MCF 10A (cell line): ENCODE measurements around the gene PLCL1. TPM values are rescaled to one million over a fixed set of nuclear protein-coding genes. Genes with fewer than 3 reads are reported as not detected.

Source experiments
- BruUV-seq: library from RNA; stranded (reverse); fragments of 400-500 nt; replicated peaks from 2 replicates; lab custom pipeline; 2021; lab: Mats Ljungman, UMichigan
- CTCF ChIA-PET: fragments of 300-600 bp; sonication (Branson Sonifier 250); formaldehyde crosslinking; extraction: SDS; loops from one replicate; lab custom pipeline; 2021; ENCODE audit warnings: antibody characterized with exemption, inconsistent platforms; lab: Yijun Ruan, JAX
- POLR2A ChIA-PET: fragments of 300-600, 350-650 bp; sonication (Branson Sonifier 250); formaldehyde crosslinking; extraction: SDS; loops from one replicate; lab custom pipeline; 2020; ENCODE audit warnings: antibody characterized with exemption, inconsistent platforms; lab: Yijun Ruan, JAX
- DNase-seq: peaks from one replicate; pipeline ENCODE4 v3.0.0-alpha.2; 2018; ENCODE audit not compliant: unreplicated experiment
- H3K27ac Mint-ChIP-seq: one replicate; pipeline ENCODE4 v1.8.0; 2022; ENCODE audit warnings: mild to moderate bottlenecking, low read depth, mixed read lengths; ENCODE audit not compliant: unreplicated experiment
- H3K27me3 Mint-ChIP-seq: one replicate; pipeline ENCODE4 v1.8.0; 2022; ENCODE audit warnings: mixed read lengths; ENCODE audit not compliant: insufficient read depth, unreplicated experiment
- H3K36me3 Mint-ChIP-seq: one replicate; pipeline ENCODE4 v1.8.0; 2022; ENCODE audit warnings: mild to moderate bottlenecking, moderate library complexity, mixed read lengths; ENCODE audit not compliant: insufficient read depth, unreplicated experiment
- H3K4me1 Mint-ChIP-seq: one replicate; pipeline ENCODE4 v1.8.0; 2022; ENCODE audit warnings: mixed read lengths; ENCODE audit not compliant: insufficient read depth, unreplicated experiment
- H3K4me3 Mint-ChIP-seq: one replicate; pipeline ENCODE4 v1.8.0; 2022; ENCODE audit warnings: mild to moderate bottlenecking, moderate library complexity, mixed read lengths; ENCODE audit not compliant: unreplicated experiment
- H3K9me3 Mint-ChIP-seq: one replicate; pipeline ENCODE4 v1.8.0; 2022; ENCODE audit warnings: mixed read lengths; ENCODE audit not compliant: unreplicated experiment
- intact Hi-C: fragments of 100-400 bp; cut with micrococcal nuclease; formaldehyde crosslinking; loops from 2 replicates; pipeline ENCODE4 v1.14.1; 2022
- total RNA-seq: library from RNA; stranded (reverse); gene quantifications from 2 replicates; pipeline ENCODE4 v1.2.3, GENCODE V29; 2022
- TF ChIP-seq, protein P1 (sequence below): fragments of 200-600 bp; IDR thresholded peaks from one replicate; pipeline ENCODE4 v1.8.0; 2022; ENCODE audit warnings: antibody characterized with exemption, mild to moderate bottlenecking; ENCODE audit not compliant: unreplicated experiment

The PLCL1 gene
- total RNA-seq, 1 experiment from 2014 or later, result 0.12 TPM

DNA sequence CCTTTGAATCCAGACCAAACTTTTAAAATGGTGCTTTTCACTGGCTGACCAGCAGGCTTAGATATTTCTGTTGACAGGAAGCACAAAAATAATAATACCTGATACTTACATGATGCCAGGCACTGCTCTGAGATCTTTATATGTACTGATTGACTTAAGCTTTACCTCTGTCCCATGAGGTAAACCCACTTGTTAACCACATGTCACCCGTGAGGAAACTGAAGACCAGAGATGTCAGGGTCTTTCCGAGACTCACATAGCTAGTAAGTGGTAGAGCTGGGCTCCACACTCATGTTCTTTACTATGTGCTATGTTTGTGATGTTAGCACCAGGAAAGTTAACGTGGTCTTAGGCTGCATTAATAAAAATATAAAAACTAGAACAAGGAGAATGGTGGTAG, 297.7 kb downstream of the PLCL1 start:
- H3K4me3 Mint-ChIP-seq, result no peak overlapping the region
- ChIA-PET POLR2A (no interaction called here), CTCF (interaction anchor here (0.6 to 2.1 kb wide), 6 partner anchors 15 to 298 kb away, joined by 3 to 11 read pairs (median 3); partner anchors contain the start of gene PLCL1)
- intact Hi-C loops, result no loop called here
- no peaks in the 10 kb centered on the region for H3K27me3 Mint-ChIP-seq
- H3K36me3 Mint-ChIP-seq, result no peaks in the 10 kb centered on the region
- BruUV-seq, result no TSS peak
- H3K4me1 Mint-ChIP-seq, result peaks cover 11% of the 10 kb centered on the region
- H3K9me3 Mint-ChIP-seq, result no peaks in the 10 kb centered on the region
- TF ChIP-seq, protein P1, sequence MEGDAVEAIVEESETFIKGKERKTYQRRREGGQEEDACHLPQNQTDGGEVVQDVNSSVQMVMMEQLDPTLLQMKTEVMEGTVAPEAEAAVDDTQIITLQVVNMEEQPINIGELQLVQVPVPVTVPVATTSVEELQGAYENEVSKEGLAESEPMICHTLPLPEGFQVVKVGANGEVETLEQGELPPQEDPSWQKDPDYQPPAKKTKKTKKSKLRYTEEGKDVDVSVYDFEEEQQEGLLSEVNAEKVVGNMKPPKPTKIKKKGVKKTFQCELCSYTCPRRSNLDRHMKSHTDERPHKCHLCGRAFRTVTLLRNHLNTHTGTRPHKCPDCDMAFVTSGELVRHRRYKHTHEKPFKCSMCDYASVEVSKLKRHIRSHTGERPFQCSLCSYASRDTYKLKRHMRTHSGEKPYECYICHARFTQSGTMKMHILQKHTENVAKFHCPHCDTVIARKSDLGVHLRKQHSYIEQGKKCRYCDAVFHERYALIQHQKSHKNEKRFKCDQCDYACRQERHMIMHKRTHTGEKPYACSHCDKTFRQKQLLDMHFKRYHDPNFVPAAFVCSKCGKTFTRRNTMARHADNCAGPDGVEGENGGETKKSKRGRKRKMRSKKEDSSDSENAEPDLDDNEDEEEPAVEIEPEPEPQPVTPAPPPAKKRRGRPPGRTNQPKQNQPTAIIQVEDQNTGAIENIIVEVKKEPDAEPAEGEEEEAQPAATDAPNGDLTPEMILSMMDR, result no peak
- no peak for DNase-seq
- H3K27ac Mint-ChIP-seq, result no peak overlapping the region

DNA sequence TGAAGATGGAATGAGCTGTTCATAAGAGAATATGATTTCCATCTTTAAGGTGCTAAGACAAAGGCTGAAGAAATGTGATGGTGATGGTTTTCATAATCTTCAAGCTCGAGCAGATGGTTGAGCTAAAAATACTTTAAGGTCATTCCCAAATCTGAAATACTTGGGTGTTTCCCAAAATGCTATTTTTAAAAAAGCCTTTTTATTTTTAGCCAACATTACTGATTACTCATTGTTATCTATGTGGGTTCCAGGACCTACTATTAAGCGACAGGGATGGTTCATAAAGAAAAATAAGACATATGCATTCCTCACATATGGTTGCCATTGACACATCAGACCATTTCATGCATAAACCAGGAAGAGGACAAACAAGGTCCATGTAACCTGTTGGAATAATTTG, 298.5 kb downstream of the PLCL1 start:
- no peak overlapping the region for H3K27ac Mint-ChIP-seq
- H3K27me3 Mint-ChIP-seq, result no peaks in the 10 kb centered on the region
- no peak for DNase-seq
- H3K9me3 Mint-ChIP-seq, result no peaks in the 10 kb centered on the region
- ChIA-PET POLR2A (no interaction called here), CTCF (interaction anchor here (0.6 to 2.1 kb wide), 2 partner anchors 24 to 299 kb away, joined by 3 to 11 read pairs; partner anchors contain the start of gene PLCL1)
- TF ChIP-seq, protein P1, result no peak
- no TSS peak for BruUV-seq
- intact Hi-C loops, result no loop called here
- H3K4me3 Mint-ChIP-seq, result no peak overlapping the region
- no peaks in the 10 kb centered on the region for H3K36me3 Mint-ChIP-seq
- peaks cover 11% of the 10 kb centered on the region for H3K4me1 Mint-ChIP-seq

DNA sequence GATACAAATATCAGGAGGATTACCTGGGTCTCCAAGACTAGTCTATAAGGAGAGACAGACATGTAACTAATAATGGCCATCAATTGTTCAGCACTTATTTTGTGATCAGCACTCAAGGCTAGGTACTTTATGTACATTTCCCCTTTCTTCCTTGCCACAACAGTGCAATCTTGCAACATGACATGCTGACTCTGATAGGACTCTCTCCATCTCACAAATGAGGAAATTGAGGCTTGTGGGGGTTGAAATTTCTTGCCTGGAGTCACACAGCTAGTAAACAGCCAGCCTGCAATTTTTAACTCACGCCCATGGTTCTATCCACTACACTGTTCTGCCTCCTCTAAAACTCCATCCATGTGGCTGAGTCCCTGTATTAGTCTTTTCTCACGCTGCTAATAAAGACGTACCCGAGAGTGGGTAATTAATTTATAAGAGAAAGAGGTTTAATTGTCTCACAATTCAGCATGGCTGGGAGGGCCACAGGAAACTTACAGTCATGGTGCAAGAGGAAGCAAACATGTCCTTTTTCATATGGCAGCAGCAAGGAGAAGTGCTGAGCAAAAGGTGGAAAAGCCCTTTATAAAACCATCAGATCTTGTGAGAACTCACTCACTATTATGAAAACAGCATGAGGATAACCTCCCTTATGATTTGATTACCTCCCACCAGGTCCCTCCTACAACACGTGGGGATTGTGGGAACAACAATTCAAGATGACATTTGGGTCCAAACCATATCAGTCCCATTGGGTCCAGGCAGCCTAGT, 302.4 kb downstream of the PLCL1 start:
- intact Hi-C loops, result no loop called here
- TF ChIP-seq, protein P1, result no peak
- DNase-seq, result no peak
- H3K9me3 Mint-ChIP-seq, result no peaks in the 10 kb centered on the region
- ChIA-PET POLR2A (no interaction called here), CTCF (no interaction called here)
- H3K36me3 Mint-ChIP-seq, result no peaks in the 10 kb centered on the region
- H3K27ac Mint-ChIP-seq, result no peak overlapping the region
- no peak overlapping the region for H3K4me3 Mint-ChIP-seq
- H3K4me1 Mint-ChIP-seq, result no peaks in the 10 kb centered on the region
- H3K27me3 Mint-ChIP-seq, result no peaks in the 10 kb centered on the region
- BruUV-seq, result no TSS peak

DNA sequence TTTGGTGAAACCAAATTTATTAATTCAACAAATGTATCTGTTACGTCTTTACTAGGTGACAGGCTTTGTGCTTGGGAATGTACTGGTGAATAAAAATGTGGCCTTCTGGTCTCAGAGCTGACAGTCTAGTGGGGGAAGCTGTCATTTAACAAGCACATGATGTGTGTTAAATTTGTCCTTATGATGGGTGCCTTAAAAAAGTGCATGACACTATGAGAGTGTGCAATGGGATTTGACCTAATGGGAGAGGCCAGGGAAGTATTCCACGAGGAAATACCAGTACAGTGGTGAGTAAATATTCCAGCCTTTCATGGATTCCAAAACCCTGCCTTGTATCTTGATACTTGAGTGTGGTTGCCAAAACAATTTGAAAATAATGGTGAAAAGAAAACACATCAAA, 308.9 kb downstream of the PLCL1 start:
- POLR2A ChIA-PET, result no interaction called here
- BruUV-seq, result no TSS peak
- intact Hi-C loops, result no loop called here
- Mint-ChIP-seq H3K4me1 (no peaks in the 10 kb centered on the region), H3K9me3 (no peaks in the 10 kb centered on the region), H3K4me3 (no peak overlapping the region), H3K27ac (no peak overlapping the region), H3K27me3 (no peaks in the 10 kb centered on the region), H3K36me3 (no peaks in the 10 kb centered on the region)
- CTCF ChIA-PET, result interaction anchor here (0.6 kb wide), 1 partner anchor 275 kb away, joined by 3 read pairs; no protein-coding TSS in a partner anchor
- TF ChIP-seq, protein P1, result no peak
- DNase-seq, result no peak
